Cardiac fibroblast (primary cell): ENCODE results near the gene SLC26A3.
A peak's percentile ranks its signal among the peaks of the same experiment; 100 is the strongest.

Experiments
- DNase-seq, 2 donors: peaks; one replicate each; pipeline versions ENCODE4 v3.0.0 to v3.0.0-alpha.2; 2010; ENCODE audit warnings: low read depth in 2 of 2
- H3K4me3 ChIP-seq, 2 donors: replicated peaks in 1 of 2; 1 replicate in 1 of 2; 2 replicates in 1 of 2; pipeline ENCODE4 v1.5.1; 2011; ENCODE audit warnings: low read depth in 2 of 2, low read length in 2 of 2, mild to moderate bottlenecking in 2 of 2, moderate library complexity in 1 of 2
- TF ChIP-seq, protein P1 (sequence below): IDR thresholded peaks from one replicate; pipeline ENCODE4 v1.5.1; 2011; ENCODE audit warnings: low read depth, mild to moderate bottlenecking, low read length, inconsistent platforms

SLC26A3 gene

GRCh38 chr7:107721286-107721685 is 81.7 kb downstream of the SLC26A3 start:
- TF ChIP-seq, protein P1, sequence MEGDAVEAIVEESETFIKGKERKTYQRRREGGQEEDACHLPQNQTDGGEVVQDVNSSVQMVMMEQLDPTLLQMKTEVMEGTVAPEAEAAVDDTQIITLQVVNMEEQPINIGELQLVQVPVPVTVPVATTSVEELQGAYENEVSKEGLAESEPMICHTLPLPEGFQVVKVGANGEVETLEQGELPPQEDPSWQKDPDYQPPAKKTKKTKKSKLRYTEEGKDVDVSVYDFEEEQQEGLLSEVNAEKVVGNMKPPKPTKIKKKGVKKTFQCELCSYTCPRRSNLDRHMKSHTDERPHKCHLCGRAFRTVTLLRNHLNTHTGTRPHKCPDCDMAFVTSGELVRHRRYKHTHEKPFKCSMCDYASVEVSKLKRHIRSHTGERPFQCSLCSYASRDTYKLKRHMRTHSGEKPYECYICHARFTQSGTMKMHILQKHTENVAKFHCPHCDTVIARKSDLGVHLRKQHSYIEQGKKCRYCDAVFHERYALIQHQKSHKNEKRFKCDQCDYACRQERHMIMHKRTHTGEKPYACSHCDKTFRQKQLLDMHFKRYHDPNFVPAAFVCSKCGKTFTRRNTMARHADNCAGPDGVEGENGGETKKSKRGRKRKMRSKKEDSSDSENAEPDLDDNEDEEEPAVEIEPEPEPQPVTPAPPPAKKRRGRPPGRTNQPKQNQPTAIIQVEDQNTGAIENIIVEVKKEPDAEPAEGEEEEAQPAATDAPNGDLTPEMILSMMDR, result no peak

DNA sequence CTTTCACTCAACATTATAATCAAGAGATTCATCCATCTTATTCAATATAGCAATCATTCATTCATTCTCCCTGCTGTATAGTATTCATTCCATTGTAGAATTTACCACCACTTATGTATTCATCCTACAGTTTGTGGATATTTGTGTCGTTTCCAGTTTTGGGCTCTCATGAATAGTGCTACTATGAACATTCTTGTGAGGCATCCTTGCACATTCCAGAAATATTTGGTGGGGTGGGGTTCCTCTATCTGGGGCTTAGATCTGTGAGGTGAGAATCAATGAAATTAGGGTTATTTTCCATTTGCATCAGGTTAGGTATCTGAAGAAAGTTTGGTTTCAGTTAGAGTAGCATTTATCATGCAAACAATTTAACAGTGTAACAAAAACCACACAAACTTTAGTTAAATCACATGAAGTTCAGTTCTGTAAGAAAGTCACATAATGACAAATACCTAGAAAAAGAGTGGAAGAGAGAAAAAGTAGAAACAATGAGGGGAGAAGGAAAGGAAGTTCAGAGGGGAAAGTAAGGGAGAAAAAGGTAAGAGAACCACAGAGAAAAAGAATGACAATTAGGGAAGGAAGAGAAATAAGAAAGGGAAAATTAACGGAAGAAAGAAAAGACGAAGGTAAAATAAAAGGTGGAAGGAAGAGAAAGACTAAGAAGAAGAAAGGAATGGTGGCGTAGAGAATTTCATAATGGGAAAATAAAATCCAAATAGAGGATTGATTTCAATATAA is 84.4 kb downstream of the SLC26A3 start:
- TF ChIP-seq, protein P1, result no peak
- no peak for DNase-seq
- no peak overlapping the region for H3K4me3 ChIP-seq

More at GRCh38 chr7:107721286-107721685, 81.7 kb downstream of the SLC26A3 start:
- no peak overlapping the region for H3K4me3 ChIP-seq
- DNase-seq, result no peak

GRCh38 chr7:107715531-107715930 is 87.5 kb downstream of the SLC26A3 start:
- TF ChIP-seq, protein P1, result no peak
- DNase-seq, result peak in 1 of 2 donors; percentile 38
- no peak overlapping the region for H3K4me3 ChIP-seq
